ENCODE results near the gene SLC6A8.

The SLC6A8 gene

GRCh38 chrX:153662266-153662665, 25.5 kb upstream of the SLC6A8 start:
- no peak for ATAC-seq
- no peaks in the 10 kb centered on the region for H3K4me1 Mint-ChIP-seq
- H3K4me3 Mint-ChIP-seq: peak overlapping the region; percentile 49
- peak; percentile 59 for DNase-seq
- no peaks in the 10 kb centered on the region for H3K36me3 Mint-ChIP-seq (ENCODE audit: low read depth)
- no peak overlapping the region for H3K27ac Mint-ChIP-seq
- H3K9me3 Mint-ChIP-seq: no peaks in the 10 kb centered on the region
- H3K27me3 Mint-ChIP-seq: peaks cover 10% of the 10 kb centered on the region

GRCh38 chrX:153665726-153666306, 21.9 kb upstream of the SLC6A8 start:
- Mint-ChIP-seq H3K4me1 (peaks cover 3% of the 10 kb centered on the region), H3K9me3 (no peaks in the 10 kb centered on the region), H3K4me3 (no peak overlapping the region), H3K27ac (no peak overlapping the region), H3K27me3 (peaks cover 13% of the 10 kb centered on the region), H3K36me3 (ENCODE audit: low read depth) (no peaks in the 10 kb centered on the region)
- ATAC-seq: no peak
- DNase-seq: no peak

- peaks cover 6% of the 10 kb centered on the region for H3K27me3 Mint-ChIP-seq
- H3K36me3 Mint-ChIP-seq (ENCODE audit: low read depth): no peaks in the 10 kb centered on the region
- DNase-seq (no peak), ATAC-seq (no peak)
- H3K4me1 Mint-ChIP-seq: peaks cover 3% of the 10 kb centered on the region
- H3K4me3 Mint-ChIP-seq: peak overlapping the region; percentile 57
- no peaks in the 10 kb centered on the region for H3K9me3 Mint-ChIP-seq
- no peak overlapping the region for H3K27ac Mint-ChIP-seq
These were observed 20.3 kb upstream of the SLC6A8 start for GRCh38 chrX:153667281-153667955.

- no peaks in the 10 kb centered on the region for H3K9me3 Mint-ChIP-seq
- H3K4me1 Mint-ChIP-seq: peaks cover 5% of the 10 kb centered on the region
- no peaks in the 10 kb centered on the region for H3K36me3 Mint-ChIP-seq (ENCODE audit: low read depth)
- peak; percentile 83 for ATAC-seq
- peaks cover 7% of the 10 kb centered on the region for H3K27me3 Mint-ChIP-seq
- DNase-seq: peak; percentile 81
- H3K4me3 Mint-ChIP-seq: peak overlapping the region; percentile 57
- no peak overlapping the region for H3K27ac Mint-ChIP-seq
These were observed 19.8 kb upstream of the SLC6A8 start for GRCh38 chrX:153667956-153668396.

- no peak overlapping the region for H3K4me3 Mint-ChIP-seq
- no peak overlapping the region for H3K27ac Mint-ChIP-seq
- ATAC-seq (no peak), DNase-seq (no peak)
- H3K4me1 Mint-ChIP-seq: peaks cover 5% of the 10 kb centered on the region
- peaks cover 9% of the 10 kb centered on the region for H3K27me3 Mint-ChIP-seq
- no peaks in the 10 kb centered on the region for H3K36me3 Mint-ChIP-seq (ENCODE audit: low read depth)
- H3K9me3 Mint-ChIP-seq: no peaks in the 10 kb centered on the region
These were observed 19.1 kb upstream of the SLC6A8 start for GRCh38 chrX:153668423-153669173.

GRCh38 chrX:153669174-153669890, 18.4 kb upstream of the SLC6A8 start:
- Mint-ChIP-seq H3K27me3 (peaks cover 13% of the 10 kb centered on the region), H3K36me3 (ENCODE audit: low read depth) (no peaks in the 10 kb centered on the region), H3K9me3 (no peaks in the 10 kb centered on the region), H3K27ac (no peak overlapping the region), H3K4me3 (no peak overlapping the region), H3K4me1 (peaks cover 6% of the 10 kb centered on the region)
- DNase-seq: peak; percentile 51
- no peak for ATAC-seq

GRCh38 chrX:153669901-153670731, 17.6 kb upstream of the SLC6A8 start:
- H3K9me3 Mint-ChIP-seq: no peaks in the 10 kb centered on the region
- no peaks in the 10 kb centered on the region for H3K36me3 Mint-ChIP-seq (ENCODE audit: low read depth)
- DNase-seq: no peak
- no peak for ATAC-seq
- H3K4me3 Mint-ChIP-seq: no peak overlapping the region
- peaks cover 6% of the 10 kb centered on the region for H3K4me1 Mint-ChIP-seq
- H3K27ac Mint-ChIP-seq: no peak overlapping the region
- peaks cover 19% of the 10 kb centered on the region for H3K27me3 Mint-ChIP-seq

- H3K4me1 Mint-ChIP-seq: peaks cover 6% of the 10 kb centered on the region
- H3K36me3 Mint-ChIP-seq (ENCODE audit: low read depth): no peaks in the 10 kb centered on the region
- H3K9me3 Mint-ChIP-seq: no peaks in the 10 kb centered on the region
- no peak for ATAC-seq
- no peak for DNase-seq
- H3K27ac Mint-ChIP-seq: no peak overlapping the region
- no peak overlapping the region for H3K4me3 Mint-ChIP-seq
- peaks cover 21% of the 10 kb centered on the region for H3K27me3 Mint-ChIP-seq
These were observed 16.8 kb upstream of the SLC6A8 start for GRCh38 chrX:153670748-153671588.

GRCh38 chrX:153671589-153672530, 15.9 kb upstream of the SLC6A8 start:
- Mint-ChIP-seq H3K4me1 (peaks cover 6% of the 10 kb centered on the region), H3K36me3 (ENCODE audit: low read depth) (no peaks in the 10 kb centered on the region), H3K27me3 (peaks cover 23% of the 10 kb centered on the region), H3K4me3 (no peak overlapping the region), H3K27ac (no peak overlapping the region), H3K9me3 (no peaks in the 10 kb centered on the region)
- ATAC-seq: no peak
- no peak for DNase-seq

GRCh38 chrX:153672531-153673427, 14.9 kb upstream of the SLC6A8 start:
- ATAC-seq: no peak
- Mint-ChIP-seq H3K4me1 (peaks cover 4% of the 10 kb centered on the region), H3K4me3 (no peak overlapping the region), H3K27me3 (peaks cover 21% of the 10 kb centered on the region), H3K9me3 (no peaks in the 10 kb centered on the region), H3K27ac (no peak overlapping the region), H3K36me3 (ENCODE audit: low read depth) (no peaks in the 10 kb centered on the region)
- DNase-seq: no peak

GRCh38 chrX:153673428-153674218, 14.1 kb upstream of the SLC6A8 start, which contains the start of gene PNCK:
PNCK (minus strand) TSS chrX:153673813; CDS start chrX:153673076, 737 bp downstream.
- DNase-seq: no peak
- Mint-ChIP-seq H3K27me3 (peaks cover 21% of the 10 kb centered on the region), H3K27ac (no peak within 1 kb of the TSS), H3K36me3 (ENCODE audit: low read depth) (no peaks in the 10 kb centered on the region), H3K9me3 (no peaks in the 10 kb centered on the region), H3K4me1 (peaks cover 3% of the 10 kb centered on the region), H3K4me3 (no peak within 1 kb of the TSS)
- ATAC-seq: peak; percentile 11
